DMS114 treated with DMSO at 0.1 percent for 48 hours (cell line): ENCODE measurements around the gene MYO1C.
A peak's percentile ranks its signal among the peaks of the same experiment; 100 is the strongest.
"Not testable (repeated sequence)": the region's sequence is repeated elsewhere in the genome, so short reads cannot be mapped to it uniquely, and the experiment has no call there.

ENCODE experiments used
- DNase-seq: peaks from one replicate; lab custom pipeline; 2025; ENCODE audit not compliant: unreplicated experiment; lab: John Stamatoyannopoulos, UW

Gene MYO1C, protein sequence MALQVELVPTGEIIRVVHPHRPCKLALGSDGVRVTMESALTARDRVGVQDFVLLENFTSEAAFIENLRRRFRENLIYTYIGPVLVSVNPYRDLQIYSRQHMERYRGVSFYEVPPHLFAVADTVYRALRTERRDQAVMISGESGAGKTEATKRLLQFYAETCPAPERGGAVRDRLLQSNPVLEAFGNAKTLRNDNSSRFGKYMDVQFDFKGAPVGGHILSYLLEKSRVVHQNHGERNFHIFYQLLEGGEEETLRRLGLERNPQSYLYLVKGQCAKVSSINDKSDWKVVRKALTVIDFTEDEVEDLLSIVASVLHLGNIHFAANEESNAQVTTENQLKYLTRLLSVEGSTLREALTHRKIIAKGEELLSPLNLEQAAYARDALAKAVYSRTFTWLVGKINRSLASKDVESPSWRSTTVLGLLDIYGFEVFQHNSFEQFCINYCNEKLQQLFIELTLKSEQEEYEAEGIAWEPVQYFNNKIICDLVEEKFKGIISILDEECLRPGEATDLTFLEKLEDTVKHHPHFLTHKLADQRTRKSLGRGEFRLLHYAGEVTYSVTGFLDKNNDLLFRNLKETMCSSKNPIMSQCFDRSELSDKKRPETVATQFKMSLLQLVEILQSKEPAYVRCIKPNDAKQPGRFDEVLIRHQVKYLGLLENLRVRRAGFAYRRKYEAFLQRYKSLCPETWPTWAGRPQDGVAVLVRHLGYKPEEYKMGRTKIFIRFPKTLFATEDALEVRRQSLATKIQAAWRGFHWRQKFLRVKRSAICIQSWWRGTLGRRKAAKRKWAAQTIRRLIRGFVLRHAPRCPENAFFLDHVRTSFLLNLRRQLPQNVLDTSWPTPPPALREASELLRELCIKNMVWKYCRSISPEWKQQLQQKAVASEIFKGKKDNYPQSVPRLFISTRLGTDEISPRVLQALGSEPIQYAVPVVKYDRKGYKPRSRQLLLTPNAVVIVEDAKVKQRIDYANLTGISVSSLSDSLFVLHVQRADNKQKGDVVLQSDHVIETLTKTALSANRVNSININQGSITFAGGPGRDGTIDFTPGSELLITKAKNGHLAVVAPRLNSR

DNA sequence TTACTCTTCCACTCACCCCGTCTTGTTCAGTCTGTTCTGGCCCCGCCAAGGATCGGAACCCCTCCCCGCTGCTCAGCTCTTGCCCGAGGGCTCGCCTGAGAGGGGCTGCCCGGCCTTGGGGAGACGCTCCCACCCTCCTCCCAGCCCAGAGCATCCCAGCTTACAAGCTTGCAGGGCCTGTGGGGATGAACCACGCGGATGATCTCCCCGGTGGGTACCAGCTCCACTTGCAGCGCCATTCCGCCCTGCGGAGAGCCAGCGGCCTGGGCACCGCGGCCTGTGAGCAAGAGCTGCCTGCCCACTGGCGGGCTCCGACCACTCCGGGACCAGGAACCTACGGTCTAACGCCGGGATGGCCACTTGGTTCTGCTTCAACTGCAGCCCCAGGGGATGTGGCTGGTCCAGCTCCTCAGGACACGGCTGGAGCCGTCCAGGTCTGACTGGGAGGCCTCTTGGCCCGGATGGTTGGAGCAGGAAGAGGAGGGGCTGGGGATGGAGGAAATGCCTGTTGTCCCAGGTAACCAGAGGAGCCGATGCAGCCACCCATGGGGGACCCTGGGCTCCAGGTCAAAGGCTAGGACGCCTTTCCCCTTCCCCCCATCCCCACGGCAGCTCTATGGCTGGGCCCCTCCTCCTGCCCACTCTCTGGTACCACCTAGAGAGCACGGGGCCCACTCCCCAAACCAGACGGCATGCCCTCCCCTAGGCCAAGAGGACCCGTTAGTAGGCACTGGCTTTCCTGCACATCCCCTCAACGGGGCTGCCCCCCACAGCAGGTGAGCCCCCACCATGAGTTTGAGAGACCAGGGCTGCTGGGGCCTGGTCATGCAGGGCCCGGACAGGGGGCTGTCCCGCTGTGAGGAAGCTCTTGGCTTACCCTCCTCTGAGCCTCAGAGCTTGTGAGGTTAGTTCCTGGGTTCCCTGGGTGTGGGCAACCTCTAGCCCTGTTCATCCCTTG lies at the start of gene MYO1C:
Gene MYO1C (minus strand): TSS at position 438 of the 958 bp plus-strand sequence. CDS start 199 bp downstream, at position 239.
- DNase-seq, result no peak

GRCh38 chr17:1541367-1541904 lies 49.0 kb upstream of the MYO1C start:
- DNase-seq, result no peak

DNA sequence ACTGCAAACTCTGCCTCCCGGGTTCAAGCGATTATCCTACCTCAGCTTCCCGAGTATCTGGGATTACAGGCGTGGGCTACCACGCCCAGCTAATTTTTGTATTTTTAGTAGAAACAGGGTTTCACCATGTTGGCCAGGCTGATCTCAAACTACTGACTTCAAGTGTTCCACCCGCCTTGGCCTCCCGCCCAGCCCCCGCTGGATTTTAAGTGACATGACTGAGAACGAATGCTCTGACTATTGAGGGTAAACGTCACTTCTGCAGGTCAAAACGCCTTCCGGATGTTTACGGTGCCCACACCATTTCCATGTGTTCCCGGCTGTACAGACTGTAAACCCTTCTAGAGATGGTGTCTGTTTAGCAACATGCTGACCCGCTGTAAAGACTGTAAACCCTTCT lies 47.3 kb upstream of the MYO1C start:
- DNase-seq, result no peak

GRCh38 chr17:1535737-1536136 lies 43.3 kb upstream of the MYO1C start:
- DNase-seq, result no peak

DNA sequence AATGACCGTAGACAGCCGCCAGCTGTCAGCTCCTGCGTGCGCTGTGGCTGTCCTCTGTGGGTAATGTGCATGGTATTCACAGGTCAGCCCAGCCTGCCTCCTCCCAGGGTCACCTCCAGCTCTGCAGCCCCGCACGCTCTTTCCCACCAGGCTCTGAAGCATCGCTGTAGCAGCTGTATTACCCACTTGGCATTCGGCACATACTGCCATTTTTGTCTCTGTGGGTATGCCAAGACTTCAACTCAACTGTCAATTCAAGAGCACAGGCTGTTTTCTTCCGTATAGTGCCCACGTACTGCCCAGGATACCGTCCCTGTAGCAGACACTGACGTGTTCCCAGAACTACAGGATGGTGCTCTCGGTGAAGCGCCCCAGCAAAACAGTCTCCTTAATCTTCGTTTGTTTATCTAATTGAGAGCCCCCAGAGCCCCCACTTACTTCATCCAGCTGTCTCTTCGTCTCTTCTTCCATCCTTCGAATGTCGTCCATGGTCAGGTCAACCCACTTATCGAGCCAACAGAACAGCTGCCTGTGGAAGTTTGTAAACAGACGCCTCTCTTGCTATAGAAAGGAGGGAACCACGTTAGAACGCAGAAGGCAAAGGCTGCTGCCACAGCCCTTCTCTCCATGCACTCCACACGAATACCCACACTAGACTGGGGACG lies 41.3 kb upstream of the MYO1C start:
- no peak for DNase-seq

GRCh38 chr17:1532836-1533602 lies 40.5 kb upstream of the MYO1C start:
- DNase-seq, result no peak

- no peak for DNase-seq
Observed at GRCh38 chr17:1529863-1530262, 37.4 kb upstream of the MYO1C start.

DNA sequence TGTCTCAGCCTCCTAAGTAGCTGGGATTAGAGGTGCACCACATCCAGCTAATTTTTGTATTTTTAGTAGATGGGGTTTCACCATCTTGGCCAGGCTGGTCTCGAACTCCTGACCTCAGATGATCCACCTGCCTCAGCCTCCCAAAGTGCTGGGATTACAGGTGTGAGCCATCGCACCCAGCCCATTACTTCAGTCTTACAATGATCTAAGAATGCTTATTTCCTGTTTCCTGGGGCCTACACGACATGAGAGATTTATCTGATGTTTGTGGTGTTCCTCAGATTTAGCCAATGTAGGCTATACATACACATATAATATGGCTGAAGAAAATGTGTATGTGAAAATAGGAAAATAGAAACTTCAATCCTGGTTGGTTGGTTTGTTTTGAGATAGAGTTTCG lies 34.4 kb upstream of the MYO1C start:
- not testable (repeated sequence) for DNase-seq

DNA sequence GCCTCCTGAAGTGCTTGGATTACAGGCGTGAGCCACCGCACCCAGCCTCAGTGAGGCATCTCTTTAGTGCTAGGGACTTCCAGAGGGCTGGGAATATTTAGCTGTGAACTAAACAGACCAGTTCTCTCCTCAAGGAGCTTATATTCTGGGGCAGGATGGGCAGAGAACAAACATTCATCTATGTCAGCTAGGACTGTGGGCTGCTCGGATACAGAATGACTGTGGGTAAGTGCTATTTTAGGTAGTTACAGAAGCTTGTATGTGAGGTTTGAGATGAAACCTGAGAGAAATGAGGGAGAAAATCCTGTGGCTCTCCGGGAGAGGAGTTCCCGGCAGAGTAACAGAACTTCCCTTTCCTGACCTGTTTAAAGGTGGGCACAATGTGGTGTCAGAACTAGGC lies 30.1 kb upstream of the MYO1C start:
- no peak for DNase-seq

DNA sequence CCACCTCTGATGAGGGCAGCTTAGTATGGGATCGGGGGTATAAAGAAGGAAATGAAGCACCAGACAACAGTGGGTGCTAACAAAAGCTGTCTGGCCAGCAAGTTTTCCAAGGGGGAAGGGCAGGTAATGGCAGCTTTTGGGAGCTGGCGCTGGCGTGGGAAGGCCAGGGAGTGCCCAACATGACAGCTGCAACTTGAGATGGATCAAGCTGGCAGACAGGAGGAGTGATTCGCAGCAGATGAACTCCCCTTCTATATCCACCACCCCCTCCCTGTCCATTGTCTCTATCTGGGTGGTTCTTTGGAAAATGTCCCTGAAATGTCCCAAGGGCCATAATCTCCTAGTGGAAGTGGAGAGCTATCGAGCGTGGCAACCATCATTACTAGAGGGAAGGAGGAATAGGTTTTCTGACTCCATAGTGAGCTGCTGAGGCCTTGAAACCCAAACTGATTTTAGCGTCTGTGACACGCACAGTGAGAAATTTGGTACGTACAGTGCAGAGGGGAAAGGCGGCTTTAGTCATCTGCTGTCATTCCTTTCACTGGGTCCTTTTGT lies 28.7 kb upstream of the MYO1C start:
- DNase-seq, result no peak

DNA sequence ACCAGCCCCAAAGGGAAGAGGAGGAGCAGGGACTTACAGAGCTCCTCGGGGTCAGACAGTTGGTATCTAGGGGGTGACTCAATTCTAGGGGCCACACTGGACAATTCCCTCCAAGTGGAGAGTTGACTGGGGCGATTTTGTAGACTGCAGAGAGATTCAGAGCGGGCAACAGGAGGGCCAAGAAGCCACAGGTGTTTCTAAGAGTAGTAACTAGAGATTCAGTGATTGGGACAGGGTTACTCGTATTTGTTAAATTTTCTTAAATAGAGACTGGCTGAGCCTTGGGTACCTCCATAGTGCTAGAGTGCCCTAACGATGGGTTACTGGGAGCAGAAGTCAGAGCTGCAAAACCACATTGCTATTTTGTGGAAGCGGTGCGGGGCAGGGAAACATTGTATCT lies 27.2 kb upstream of the MYO1C start:
- no peak for DNase-seq

- DNase-seq, result no peak
Observed at GRCh38 chr17:1518410-1518809, 25.9 kb upstream of the MYO1C start.

- DNase-seq, result peak; percentile 93
Observed at GRCh38 chr17:1516388-1517161, 24.1 kb upstream of the MYO1C start, which contains the start of gene INPP5K. TSS of gene INPP5K (minus strand) at chr17:1516612. CDS start at chr17:1516499, 113 bp downstream.

- peak; percentile 34 for DNase-seq
Observed at GRCh38 chr17:1515640-1516387, 23.3 kb upstream of the MYO1C start.

- DNase-seq, result no peak
Observed at GRCh38 chr17:1512351-1512750, 19.9 kb upstream of the MYO1C start.

- no peak for DNase-seq
Observed at GRCh38 chr17:1511756-1512321, 19.4 kb upstream of the MYO1C start.

- DNase-seq, result no peak
Observed at GRCh38 chr17:1511290-1511689, 18.8 kb upstream of the MYO1C start.
